ENCODE results near the gene TXNRD3. TPM values are rescaled to one million over a fixed set of nuclear protein-coding genes. Genes with fewer than 3 reads are reported as not detected.

TXNRD3 gene
- polyA plus RNA-seq, 1 of the 3 experiments (the other 2 are of a cell fraction): 4.7 TPM

DNA sequence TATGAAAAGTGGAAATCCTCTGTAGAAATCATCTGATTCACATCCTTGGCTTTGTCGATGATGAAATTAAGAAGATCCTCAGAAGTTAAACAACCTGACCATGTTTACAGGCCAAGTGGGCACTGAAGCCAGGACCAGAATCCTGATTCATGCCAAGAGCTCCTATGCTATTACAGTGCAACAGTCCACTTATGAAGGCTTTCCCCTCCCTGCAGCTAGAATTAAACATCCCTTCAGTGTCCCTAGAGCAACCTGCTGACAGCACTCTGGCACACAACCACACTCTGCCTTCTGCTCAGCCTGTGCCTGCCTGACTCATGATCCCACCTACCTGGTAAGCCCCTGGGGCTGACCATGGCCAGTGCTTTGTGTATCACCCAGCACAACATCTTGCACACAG lies 33.8 kb downstream of the TXNRD3 start:
- Histone ChIP-seq H3K9ac (no peak overlapping the region; the same call in 1 of the 2 replicates), H3K27me3 (ENCODE audit: insufficient read depth) (no peaks in the 10 kb centered on the region), H3K27ac (ENCODE audit: low read depth in 2 of 2, low read length in 1 of 2) (peak overlapping the region; percentile 76 to 91; a peak in 3 of 4 replicates), H3K36me3 (replicated peaks in 1 of 2; ENCODE audit: control insufficient read depth in 1 of 2, insufficient read depth in 2 of 2, low read length in 1 of 2) (peaks cover 2 to 28% of the 10 kb centered on the region in 2 experiments), H3K9me2 (no peaks in the 10 kb centered on the region), H3K79me2 (ENCODE audit: insufficient read depth) (no peaks in the 10 kb centered on the region), H3K4me1 (ENCODE audit: control insufficient read depth in 1 of 2, insufficient read depth in 2 of 2, low read depth in 1 of 2, low read length in 1 of 2) (peaks cover 3 to 27% of the 10 kb centered on the region in 2 experiments; a peak in 3 of 4 replicates), H3K4me3 (ENCODE audit: low read depth in 2 of 2, low read length in 1 of 2) (0 out of 4 replicates have a peak overlapping the region, but pooled peaks of 1 of the 2 experiments have one; percentile 21), H3K9me3 (no peaks in the 10 kb centered on the region; the same call in 1 of the 2 replicates), H2AFZ (ENCODE audit: low read depth) (no peak overlapping the region), H4K20me1 (ENCODE audit: insufficient read depth) (no peaks in the 10 kb centered on the region), H3K4me2 (peak overlapping the region; percentile 58), H3F3A (replicated peaks; ENCODE audit: insufficient read depth) (peaks cover 29% of the 10 kb centered on the region)
- TF ChIP-seq MEF2A (IDR thresholded peaks at IDR 0.05; ENCODE audit: borderline replicate concordance, low read depth): no peak
- TF ChIP-seq, protein P1, sequence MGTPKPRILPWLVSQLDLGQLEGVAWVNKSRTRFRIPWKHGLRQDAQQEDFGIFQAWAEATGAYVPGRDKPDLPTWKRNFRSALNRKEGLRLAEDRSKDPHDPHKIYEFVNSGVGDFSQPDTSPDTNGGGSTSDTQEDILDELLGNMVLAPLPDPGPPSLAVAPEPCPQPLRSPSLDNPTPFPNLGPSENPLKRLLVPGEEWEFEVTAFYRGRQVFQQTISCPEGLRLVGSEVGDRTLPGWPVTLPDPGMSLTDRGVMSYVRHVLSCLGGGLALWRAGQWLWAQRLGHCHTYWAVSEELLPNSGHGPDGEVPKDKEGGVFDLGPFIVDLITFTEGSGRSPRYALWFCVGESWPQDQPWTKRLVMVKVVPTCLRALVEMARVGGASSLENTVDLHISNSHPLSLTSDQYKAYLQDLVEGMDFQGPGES (IDR thresholded peaks at IDR 0.05; ENCODE audit: low read depth, low read length): no peak
- TF ChIP-seq ELF1 (IDR thresholded peaks at IDR 0.05): no peak
- TF ChIP-seq GABPA (IDR thresholded peaks at IDR 0.05; ENCODE audit: low read depth): no peak
- no peak for TF ChIP-seq GATA2 (CRISPR knock-in tag; IDR thresholded peaks at IDR 0.05)
- TF ChIP-seq TCF12 (IDR thresholded peaks at IDR 0.05): peak; percentile 71
- TF ChIP-seq SMC3 (IDR thresholded peaks at IDR 0.05; ENCODE audit: low read depth, low read length): no peak
- TF ChIP-seq JUND (IDR thresholded peaks at IDR 0.05): peak; percentile 48; the same call in 1 of the 2 replicates
- TF ChIP-seq TAF1 (IDR thresholded peaks at IDR 0.05; ENCODE audit: borderline replicate concordance, low read depth, low read length): no peak
- TF ChIP-seq, protein P2, sequence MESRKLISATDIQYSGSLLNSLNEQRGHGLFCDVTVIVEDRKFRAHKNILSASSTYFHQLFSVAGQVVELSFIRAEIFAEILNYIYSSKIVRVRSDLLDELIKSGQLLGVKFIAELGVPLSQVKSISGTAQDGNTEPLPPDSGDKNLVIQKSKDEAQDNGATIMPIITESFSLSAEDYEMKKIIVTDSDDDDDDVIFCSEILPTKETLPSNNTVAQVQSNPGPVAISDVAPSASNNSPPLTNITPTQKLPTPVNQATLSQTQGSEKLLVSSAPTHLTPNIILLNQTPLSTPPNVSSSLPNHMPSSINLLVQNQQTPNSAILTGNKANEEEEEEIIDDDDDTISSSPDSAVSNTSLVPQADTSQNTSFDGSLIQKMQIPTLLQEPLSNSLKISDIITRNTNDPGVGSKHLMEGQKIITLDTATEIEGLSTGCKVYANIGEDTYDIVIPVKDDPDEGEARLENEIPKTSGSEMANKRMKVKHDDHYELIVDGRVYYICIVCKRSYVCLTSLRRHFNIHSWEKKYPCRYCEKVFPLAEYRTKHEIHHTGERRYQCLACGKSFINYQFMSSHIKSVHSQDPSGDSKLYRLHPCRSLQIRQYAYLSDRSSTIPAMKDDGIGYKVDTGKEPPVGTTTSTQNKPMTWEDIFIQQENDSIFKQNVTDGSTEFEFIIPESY (IDR thresholded peaks at IDR 0.05; ENCODE audit: borderline replicate concordance, low read depth): no peak
- TF ChIP-seq FOSL2 (IDR thresholded peaks at IDR 0.05; ENCODE audit: borderline replicate concordance, low read depth): peak; percentile 39
- peak; percentile 86 for TF ChIP-seq PBX3 (IDR thresholded peaks at IDR 0.05)
- peak; percentile 85 for TF ChIP-seq NFIC (IDR thresholded peaks at IDR 0.05; ENCODE audit: borderline replicate concordance)
- TF ChIP-seq RFX5 (IDR thresholded peaks at IDR 0.05; ENCODE audit: low read length): no peak
- no peak for TF ChIP-seq TEAD4 (IDR thresholded peaks at IDR 0.05; ENCODE audit: borderline replicate concordance, insufficient read depth)
- TF ChIP-seq NRF1 (IDR thresholded peaks at IDR 0.05; ENCODE audit: low read depth, low read length): no peak
- TF ChIP-seq RAD21 (IDR thresholded peaks at IDR 0.05; ENCODE audit: low read length): no peak
- TF ChIP-seq, protein P3, sequence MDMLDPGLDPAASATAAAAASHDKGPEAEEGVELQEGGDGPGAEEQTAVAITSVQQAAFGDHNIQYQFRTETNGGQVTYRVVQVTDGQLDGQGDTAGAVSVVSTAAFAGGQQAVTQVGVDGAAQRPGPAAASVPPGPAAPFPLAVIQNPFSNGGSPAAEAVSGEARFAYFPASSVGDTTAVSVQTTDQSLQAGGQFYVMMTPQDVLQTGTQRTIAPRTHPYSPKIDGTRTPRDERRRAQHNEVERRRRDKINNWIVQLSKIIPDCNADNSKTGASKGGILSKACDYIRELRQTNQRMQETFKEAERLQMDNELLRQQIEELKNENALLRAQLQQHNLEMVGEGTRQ (IDR thresholded peaks at IDR 0.05; ENCODE audit: borderline replicate concordance, low read depth, low read length): no peak
- no peak for TF ChIP-seq MAX (IDR thresholded peaks at IDR 0.05; ENCODE audit: low read depth)
- TF ChIP-seq, protein P4, sequence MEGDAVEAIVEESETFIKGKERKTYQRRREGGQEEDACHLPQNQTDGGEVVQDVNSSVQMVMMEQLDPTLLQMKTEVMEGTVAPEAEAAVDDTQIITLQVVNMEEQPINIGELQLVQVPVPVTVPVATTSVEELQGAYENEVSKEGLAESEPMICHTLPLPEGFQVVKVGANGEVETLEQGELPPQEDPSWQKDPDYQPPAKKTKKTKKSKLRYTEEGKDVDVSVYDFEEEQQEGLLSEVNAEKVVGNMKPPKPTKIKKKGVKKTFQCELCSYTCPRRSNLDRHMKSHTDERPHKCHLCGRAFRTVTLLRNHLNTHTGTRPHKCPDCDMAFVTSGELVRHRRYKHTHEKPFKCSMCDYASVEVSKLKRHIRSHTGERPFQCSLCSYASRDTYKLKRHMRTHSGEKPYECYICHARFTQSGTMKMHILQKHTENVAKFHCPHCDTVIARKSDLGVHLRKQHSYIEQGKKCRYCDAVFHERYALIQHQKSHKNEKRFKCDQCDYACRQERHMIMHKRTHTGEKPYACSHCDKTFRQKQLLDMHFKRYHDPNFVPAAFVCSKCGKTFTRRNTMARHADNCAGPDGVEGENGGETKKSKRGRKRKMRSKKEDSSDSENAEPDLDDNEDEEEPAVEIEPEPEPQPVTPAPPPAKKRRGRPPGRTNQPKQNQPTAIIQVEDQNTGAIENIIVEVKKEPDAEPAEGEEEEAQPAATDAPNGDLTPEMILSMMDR (IDR thresholded peaks at IDR 0.05): no peak
- peak in 1 of 2 experiments; percentile 39; a peak in 1 of 4 replicates for TF ChIP-seq EP300 (IDR thresholded peaks at IDR 0.05; ENCODE audit: borderline replicate concordance in 1 of 2, low read depth in 1 of 2, low read length in 1 of 2)
- no peak for TF ChIP-seq FOXJ3 (CRISPR knock-in tag; IDR thresholded peaks at IDR 0.05)
- ChIA-PET CTCF (interaction anchor here (0.6 to 1.1 kb wide), 3 partner anchors 10 to 125 kb away, joined by 3 to 4 read pairs (median 4); no protein-coding TSS in a partner anchor), POLR2A (no interaction called here)
- WGBS (ENCODE audit: low lambda C conversion rate): 45% methylated on average over 1 of the region's 1 CpG
- DNase-seq: no peak
